ENCODE results near the gene LRP8. TPM values are rescaled to one million over a fixed set of nuclear protein-coding genes. Genes with fewer than 3 reads are reported as not detected.

The LRP8 gene
- total and polyA plus RNA-seq, 2 donors (not counting 3 experiments of a cell fraction or from before 2014, with no cell fraction given): 40.9 to 62.2 TPM

GRCh38 chr1:53270107-53270506, 57.8 kb downstream of the LRP8 start:
- TF ChIP-seq POLR2AphosphoS5 (IDR thresholded peaks at IDR 0.05; ENCODE audit: insufficient read depth, low read depth, low read length): no peak
- TF ChIP-seq JUN (IDR thresholded peaks at IDR 0.05; ENCODE audit: borderline replicate concordance, insufficient read depth, insufficient read length, low read depth): no peak
- no peak for TF ChIP-seq GATA2 (IDR thresholded peaks at IDR 0.05; ENCODE audit: insufficient read depth, insufficient read length, low read depth, low read length)
- TF ChIP-seq MAX (IDR thresholded peaks at IDR 0.05; ENCODE audit: insufficient read depth, insufficient read length): no peak
- TF ChIP-seq FOS (IDR thresholded peaks at IDR 0.05; ENCODE audit: borderline replicate concordance, insufficient read depth, low read length): no peak
- TF ChIP-seq EZH2 (IDR thresholded peaks at IDR 0.05; ENCODE audit: borderline replicate concordance, low read depth, low read length, severe bottlenecking): no peak
- TF ChIP-seq POLR2A (IDR thresholded peaks at IDR 0.05; ENCODE audit: low read depth, low read length): no peak
- TF ChIP-seq MYC (IDR thresholded peaks at IDR 0.05; ENCODE audit: low read depth, low read length): no peak
- no peak for TF ChIP-seq CTCF (IDR thresholded peaks at IDR 0.05; ENCODE audit: extremely low read depth in 1 of 2, insufficient read depth in 1 of 2, low read depth in 1 of 2, low read length in 2 of 2)
- H3K4me2 ChIP-seq (ENCODE audit: insufficient read depth, low read length): no peak overlapping the region
- H4K20me1 ChIP-seq (replicated peaks; ENCODE audit: control insufficient read depth, extremely low read depth, insufficient read depth, low read length): no peaks in the 10 kb centered on the region
- no peak overlapping the region for H3K4me3 ChIP-seq (replicated peaks in 1 of 3; ENCODE audit: insufficient read depth in 1 of 3, low read depth in 1 of 3, low read length in 3 of 3)
- FAIRE-seq: no peak
- no peaks in the 10 kb centered on the region for H3K4me1 ChIP-seq (ENCODE audit: control insufficient read depth, extremely low read depth, insufficient read depth, low read length)
- dilution Hi-C loops (cut with MboI; ENCODE audit: extremely low pct_ligation_motif_present, low sequenced_read_pairs): no loop called here
- H3K9me1 ChIP-seq (replicated peaks; ENCODE audit: control insufficient read depth, extremely low read depth, insufficient read depth, low read length): no peaks in the 10 kb centered on the region
- ChIA-PET CTCF (interaction anchor here (1.2 to 6.9 kb wide), 2 partner anchors 8 to 123 kb away, joined by 3 to 49 read pairs; no protein-coding TSS in a partner anchor), POLR2A (no interaction called here)
- no peaks in the 10 kb centered on the region for H3K27me3 ChIP-seq (ENCODE audit: control insufficient read depth in 2 of 2, insufficient read depth in 2 of 2, low read length in 2 of 2)
- no peak overlapping the region for H3K27ac ChIP-seq (ENCODE audit: insufficient read depth, low read depth, low read length)
- peaks cover under 1 to 4% of the 10 kb centered on the region in 2 experiments for H3K36me3 ChIP-seq (ENCODE audit: control insufficient read depth in 2 of 2, extremely low read depth in 1 of 2, insufficient read depth in 2 of 2, low read length in 2 of 2)
- BruUV-seq (replicated peaks): no TSS peak
- H3K79me2 ChIP-seq (ENCODE audit: control insufficient read depth, insufficient read depth, low read length): no peaks in the 10 kb centered on the region
- DNase-seq (ENCODE audit: low read depth, low spot score): no peak
- no peak overlapping the region for H3K9ac ChIP-seq (replicated peaks; ENCODE audit: extremely low read depth, insufficient read depth, low read length)
- no peaks in the 10 kb centered on the region for H3K9me3 ChIP-seq (replicated peaks; ENCODE audit: control insufficient read depth, insufficient read depth, low read length)
- H2AFZ ChIP-seq (ENCODE audit: low read depth, low read length): no peak overlapping the region
- intact Hi-C loops (cut with micrococcal nuclease): no loop called here
